H1 (cell line): ENCODE measurements around the gene PIGM. TPM values are rescaled to one million over a fixed set of nuclear protein-coding genes. Genes with fewer than 3 reads are reported as not detected.

Experiments used
- CTCF ChIA-PET: fragments of 300-600 bp; sonication (Branson Sonifier 250); formaldehyde crosslinking; loops from one replicate; lab custom pipeline; 2021; ENCODE audit not compliant: partially characterized antibody; lab: Charles Lee
- POLR2A ChIA-PET: fragments of 300-600 bp; sonication (Branson Sonifier 250); formaldehyde crosslinking; loops from one replicate; lab custom pipeline; 2021; ENCODE audit warnings: inconsistent platforms; ENCODE audit not compliant: partially characterized antibody; lab: Charles Lee
- DNase-seq, 2 experiments: peaks; one replicate each; pipeline versions ENCODE4 v3.0.0 to v3.0.0-alpha.2; 2010 to 2022; ENCODE audit warnings: low spot score in 2 of 2, low read depth in 1 of 2, mixed read lengths in 1 of 2
- FAIRE-seq: peaks from 2 replicates; lab custom pipeline; 2011; peaks lifted over from hg19 to GRCh38; lab: Jason Lieb, UNC
- H2AFZ ChIP-seq: 2 replicates; pipeline ENCODE4 v1.8.1; 2012; ENCODE audit warnings: low read length, inconsistent platforms
- H2AK5ac ChIP-seq: 2 replicates; pipeline ENCODE4 v1.6.1; 2013; ENCODE audit warnings: low read depth, low read length
- H2BK120ac ChIP-seq: replicated peaks from 2 replicates; pipeline ENCODE3; 2013; ENCODE audit warnings: low read depth, low read length, inconsistent platforms
- H2BK12ac ChIP-seq: 2 replicates; pipeline ENCODE4 v1.6.1; 2013; ENCODE audit warnings: low read depth, low read length
- H2BK15ac ChIP-seq: 2 replicates; pipeline ENCODE4 v1.6.1; 2013; ENCODE audit warnings: low read length
- H2BK20ac ChIP-seq: 2 replicates; pipeline ENCODE4 v1.6.1; 2013; ENCODE audit warnings: low read length
- H2BK5ac ChIP-seq: 2 replicates; pipeline ENCODE4 v1.6.1; 2013; ENCODE audit warnings: low read depth, low read length
- H3K14ac ChIP-seq: 2 replicates; pipeline ENCODE4 v1.6.1; 2013; ENCODE audit warnings: inconsistent platforms; ENCODE audit not compliant: insufficient read length
- H3K18ac ChIP-seq: 2 replicates; pipeline ENCODE4 v1.6.1; 2013; ENCODE audit warnings: low read length; ENCODE audit errors: extremely low read depth
- H3K23ac ChIP-seq: 2 replicates; pipeline ENCODE4 v1.6.1; 2013; ENCODE audit warnings: inconsistent platforms; ENCODE audit not compliant: insufficient read length
- H3K23me2 ChIP-seq: 2 replicates; pipeline ENCODE4 v1.6.1; 2013; ENCODE audit warnings: low read depth, low read length
- H3K27ac ChIP-seq: 2 replicates; pipeline ENCODE4 v1.6.1; 2011; ENCODE audit warnings: low read depth, low read length, inconsistent platforms
- H3K27me3 ChIP-seq, 4 experiments: replicated peaks in 1 of 4; 1 replicate in 1 of 4; 2 replicates in 3 of 4; pipeline versions ENCODE4 v1.6.1 to v1.8.1; 2011 to 2013; ENCODE audit warnings: low read length in 3 of 4, mild to moderate bottlenecking in 3 of 4, inconsistent platforms in 2 of 4, mixed read lengths in 2 of 4, moderate library complexity in 1 of 4; ENCODE audit not compliant: control insufficient read depth in 3 of 4, insufficient read depth in 3 of 4; ENCODE audit errors: extremely low read depth in 1 of 4
- H3K36me3 ChIP-seq, 4 experiments: 2 replicates each; pipeline versions ENCODE4 v1.6.1 to v1.8.1; 2011 to 2013; ENCODE audit warnings: mild to moderate bottlenecking in 4 of 4, low read length in 3 of 4, moderate library complexity in 2 of 4, control low read depth in 1 of 4, inconsistent platforms in 1 of 4; ENCODE audit not compliant: insufficient read depth in 4 of 4, control insufficient read depth in 2 of 4
- H3K4ac ChIP-seq: replicated peaks from 2 replicates; pipeline ENCODE3; 2013; ENCODE audit warnings: low read length, low read depth, mixed read lengths, inconsistent platforms; ENCODE audit not compliant: insufficient read length
- H3K4me1 ChIP-seq, 4 experiments: replicated peaks in 1 of 4; 1 replicate in 1 of 4; 2 replicates in 3 of 4; pipeline versions ENCODE4 v1.6.1 to v1.8.1; 2011 to 2013; ENCODE audit warnings: low read length in 3 of 4, inconsistent platforms in 2 of 4, mixed read lengths in 1 of 4; ENCODE audit not compliant: insufficient read depth in 4 of 4, control insufficient read depth in 3 of 4
- H3K4me2 ChIP-seq, 2 experiments: 2 replicates each; pipeline versions ENCODE4 v1.6.1 to v1.8.1; 2011 to 2013; ENCODE audit warnings: low read depth in 2 of 2, low read length in 2 of 2, control low read depth in 1 of 2, inconsistent platforms in 1 of 2, mild to moderate bottlenecking in 1 of 2; ENCODE audit not compliant: insufficient read depth in 1 of 2
- H3K4me3 ChIP-seq, 4 experiments: fragments of 200-600, 300-600 bp in 1 of 4; sonication (generic), shearing (Covaris generic), sonication (Bioruptor Twin) in 1 of 4; 2 replicates each; pipeline versions ENCODE4 v1.5.1 to v1.8.1; 2011 to 2016; ENCODE audit warnings: low read length in 4 of 4, low read depth in 3 of 4, control low read depth in 2 of 4, inconsistent platforms in 2 of 4, mild to moderate bottlenecking in 2 of 4, mixed read lengths in 1 of 4, moderate library complexity in 1 of 4; ENCODE audit not compliant: insufficient read depth in 2 of 4; ENCODE audit errors: extremely low read depth in 1 of 4
- H3K56ac ChIP-seq: replicated peaks from 2 replicates; pipeline ENCODE3; 2013; ENCODE audit warnings: low read depth, mild to moderate bottlenecking, mixed read lengths, low read length, inconsistent platforms; ENCODE audit not compliant: insufficient read length
- H3K79me1 ChIP-seq: 2 replicates; pipeline ENCODE4 v1.6.1; 2013; ENCODE audit warnings: low read depth, low read length, control low read depth
- H3K79me2 ChIP-seq, 2 experiments: 2 replicates each; pipeline versions ENCODE4 v1.6.1 to v1.8.1; 2012 to 2013; ENCODE audit warnings: low read length in 2 of 2, mild to moderate bottlenecking in 2 of 2, inconsistent platforms in 1 of 2; ENCODE audit not compliant: insufficient read depth in 2 of 2, control insufficient read depth in 1 of 2
- H3K9ac ChIP-seq, 4 experiments: replicated peaks in 1 of 4; 1 replicate in 1 of 4; 2 replicates in 3 of 4; pipeline versions ENCODE4 v1.6.1 to v1.8.1; 2011 to 2013; ENCODE audit warnings: low read depth in 3 of 4, low read length in 3 of 4, control low read depth in 2 of 4, mild to moderate bottlenecking in 2 of 4, moderate library complexity in 2 of 4, inconsistent platforms in 1 of 4; ENCODE audit errors: extremely low read depth in 1 of 4
- H3K9me3 ChIP-seq, 2 experiments: 2 replicates each; pipeline versions ENCODE4 v1.6.1 to v1.8.1; 2012 to 2013; ENCODE audit warnings: mild to moderate bottlenecking in 2 of 2, moderate library complexity in 2 of 2, control low read depth in 1 of 2, inconsistent platforms in 1 of 2, low read depth in 1 of 2, low read length in 1 of 2, mixed read lengths in 1 of 2; ENCODE audit not compliant: insufficient read depth in 2 of 2
- H4K20me1 ChIP-seq, 2 experiments: replicated peaks in 1 of 2; 2 replicates each; pipeline versions ENCODE3 to v1.8.1; 2011 to 2013; ENCODE audit warnings: inconsistent platforms in 2 of 2, low read length in 2 of 2, mild to moderate bottlenecking in 1 of 2; ENCODE audit not compliant: insufficient read depth in 2 of 2, control insufficient read depth in 1 of 2
- H4K5ac ChIP-seq: 2 replicates; pipeline ENCODE4 v1.6.1; 2013; ENCODE audit warnings: low read length, low read depth, mixed read lengths, inconsistent platforms; ENCODE audit not compliant: insufficient read length
- H4K8ac ChIP-seq: 2 replicates; pipeline ENCODE4 v1.8.0; 2013; ENCODE audit warnings: mild to moderate bottlenecking, moderate library complexity, low read length, inconsistent platforms; ENCODE audit not compliant: insufficient read depth; ENCODE audit errors: extremely low read depth
- H4K91ac ChIP-seq: replicated peaks from 2 replicates; pipeline ENCODE3; 2013; ENCODE audit warnings: low read length, mixed read lengths, inconsistent platforms; ENCODE audit not compliant: insufficient read length
- BCL11A ChIP-seq, 2 experiments: IDR thresholded peaks; one replicate each; pipeline ENCODE4 v1.6.1; 2011; ENCODE audit warnings: low read depth in 2 of 2, low read length in 2 of 2, mild to moderate bottlenecking in 2 of 2
- CEBPB ChIP-seq: IDR thresholded peaks from 2 replicates; pipeline ENCODE4 v1.6.1; 2012; ENCODE audit warnings: low read depth, low read length
- CTBP2 ChIP-seq: IDR thresholded peaks from 2 replicates; pipeline ENCODE4 v1.7.0; 2011; ENCODE audit warnings: borderline replicate concordance, mild to moderate bottlenecking, moderate library complexity, mixed read lengths, low read length; ENCODE audit not compliant: insufficient read depth, insufficient read length
- EP300 ChIP-seq, 2 experiments: IDR thresholded peaks; 1 replicate in 1 of 2; 2 replicates in 1 of 2; pipeline ENCODE4 v1.6.1; 2011 to 2012; ENCODE audit warnings: low read depth in 2 of 2, low read length in 2 of 2, mild to moderate bottlenecking in 2 of 2, borderline replicate concordance in 1 of 2, inconsistent platforms in 1 of 2, moderate library complexity in 1 of 2
- GABPA ChIP-seq: IDR thresholded peaks from 2 replicates; pipeline ENCODE4 v1.6.1; 2011; ENCODE audit warnings: mild to moderate bottlenecking, low read length, moderate library complexity, borderline replicate concordance; ENCODE audit not compliant: insufficient read depth
- GTF2F1 ChIP-seq: IDR thresholded peaks from 2 replicates; pipeline ENCODE4 v1.6.1; 2012; ENCODE audit warnings: low read depth, low read length, improper control_type of control experiment, borderline replicate concordance
- HDAC2 ChIP-seq, 2 experiments: fragments of 300-600 bp in 1 of 2; sonication (generic) in 1 of 2; IDR thresholded peaks; 2 replicates each; pipeline ENCODE4 v1.6.1; 2011 to 2012; ENCODE audit warnings: low read depth in 2 of 2, low read length in 2 of 2, mild to moderate bottlenecking in 2 of 2, moderate library complexity in 2 of 2, borderline replicate concordance in 1 of 2, inconsistent platforms in 1 of 2
- JUN ChIP-seq: IDR thresholded peaks from 2 replicates; pipeline ENCODE4 v1.6.1; 2011; ENCODE audit warnings: low read depth, mild to moderate bottlenecking, improper control_type of control experiment, low read length
- JUND ChIP-seq: IDR thresholded peaks from 2 replicates; pipeline ENCODE4 v1.6.1; 2011; ENCODE audit warnings: mild to moderate bottlenecking, improper control_type of control experiment, low read length
- KDM5A ChIP-seq: fragments of 200-600 bp; IDR thresholded peaks from 2 replicates; pipeline ENCODE4 v1.7.1; 2012; ENCODE audit warnings: mild to moderate bottlenecking, low read length, inconsistent platforms, mixed read lengths
- NRF1 ChIP-seq: IDR thresholded peaks from 2 replicates; pipeline ENCODE4 v1.6.1; 2011; ENCODE audit warnings: mild to moderate bottlenecking, low read depth, low read length, improper control_type of control experiment
- TBP ChIP-seq: IDR thresholded peaks from 2 replicates; pipeline ENCODE4 v1.6.1; 2011; ENCODE audit warnings: low read depth, low read length, improper control_type of control experiment
- YY1 ChIP-seq: IDR thresholded peaks from 2 replicates; pipeline ENCODE4 v1.6.1; 2011; ENCODE audit warnings: low read depth, mild to moderate bottlenecking, low read length
- WGBS, 2 experiments: shearing (Covaris generic) in 1 of 2; methylation state at CpG; one replicate each; pipeline versions ENCODE4 v1.1.6 to v1.1.7; 2013 to 2015; ENCODE audit warnings: low lambda C conversion rate in 2 of 2, mixed read lengths in 2 of 2, inconsistent platforms in 1 of 2, low coverage in 1 of 2, missing lambda C conversion rate in 1 of 2; ENCODE audit not compliant: insufficient replicate concordance in 2 of 2, insufficient coverage in 1 of 2, insufficient read length in 1 of 2; ENCODE audit errors: extremely low coverage in 1 of 2, missing lambda C conversion rate in 1 of 2; 5-methylcytosine and 5-hydroxymethylcytosine counted together
- polyA plus RNA-seq, 7 experiments: library from polyadenylated mRNA; depleted of rRNA in 3 of 7; stranded (reverse) in 5 of 7; unstranded in 2 of 7; fragments of >200 nt in 5 of 7; fragments of 200-250 nt in 2 of 7; gene quantifications; 1 replicate in 5 of 7; 2 replicates in 1 of 7; 4 replicates in 1 of 7; pipeline versions ENCODE4 v1.2.1 to v1.2.3, GENCODE V29; 2011 to 2013; ENCODE audit warnings: missing spikeins in 2 of 7, mixed read lengths in 2 of 7
- total RNA-seq: library from RNA; stranded (reverse); fragmentation: NEBNext Ultra II Directional; extraction: Animal tissue kit (Norgen Biotek cat#: 25700); gene quantifications from 2 replicates; pipeline ENCODE4 v1.2.1, GENCODE V29; 2021

The PIGM gene
- total and polyA plus RNA-seq, 2 of the 8 experiments (the other 6 are each of a cell fraction or from before 2014, with no cell fraction given), result 5.4 to 6.0 TPM

DNA sequence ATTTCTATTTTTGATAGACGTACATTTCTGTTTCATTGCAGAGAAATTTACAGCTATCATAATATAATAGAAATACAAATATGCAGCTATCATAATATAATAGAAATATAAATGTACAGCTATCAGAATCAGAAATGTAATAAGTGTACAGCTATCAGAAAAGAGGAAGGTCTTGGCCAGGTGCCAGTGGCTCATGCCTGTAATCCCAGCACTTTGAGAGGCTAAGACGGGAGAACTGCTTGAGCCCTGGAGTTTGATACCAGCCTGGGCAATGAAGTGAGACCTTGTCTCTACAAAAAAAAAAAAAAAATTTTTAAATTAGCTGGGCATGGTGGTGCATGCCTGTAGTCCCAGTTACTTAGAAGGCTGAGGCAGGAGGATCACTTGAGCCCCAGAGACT lies 37.9 kb downstream of the PIGM start:
- H3K56ac ChIP-seq, result no peak overlapping the region
- no peak overlapping the region for H3K27ac ChIP-seq
- POLR2A ChIA-PET, result no interaction called here
- H3K23me2 ChIP-seq, result no peaks in the 10 kb centered on the region
- H3K27me3 ChIP-seq, result no peaks in the 10 kb centered on the region
- no peak overlapping the region for H2BK120ac ChIP-seq
- no peak overlapping the region for H3K9ac ChIP-seq
- H2BK15ac ChIP-seq, result no peak overlapping the region
- CTCF ChIA-PET, result interaction anchor here (1.1 to 8.9 kb wide), 2 partner anchors 11 to 15 kb away, joined by 3 to 98 read pairs; no protein-coding TSS in a partner anchor
- H3K4me3 ChIP-seq, result no peak overlapping the region
- no peaks in the 10 kb centered on the region for H4K20me1 ChIP-seq
- no peak overlapping the region for H3K4me2 ChIP-seq
- no peak overlapping the region for H2BK5ac ChIP-seq
- H3K79me1 ChIP-seq, result no peaks in the 10 kb centered on the region
- H3K9me3 ChIP-seq, result no peaks in the 10 kb centered on the region
- DNase-seq (no peak), FAIRE-seq (no peak)
- no peaks in the 10 kb centered on the region for H3K36me3 ChIP-seq
- no peak overlapping the region for H2BK12ac ChIP-seq
- H4K5ac ChIP-seq, result no peak overlapping the region
- H3K14ac ChIP-seq, result no peak overlapping the region
- no peak overlapping the region for H2AFZ ChIP-seq
- H3K18ac ChIP-seq, result no peak overlapping the region
- H2BK20ac ChIP-seq, result no peak overlapping the region
- no peak overlapping the region for H2AK5ac ChIP-seq
- H3K79me2 ChIP-seq, result no peaks in the 10 kb centered on the region
- no peaks in the 10 kb centered on the region for H3K4me1 ChIP-seq
- 87% methylated on average over 2 of the region's 2 CpGs; no CpG with 5 or more reads in 1 of the 2 experiments for WGBS, 2 experiments
- H4K8ac ChIP-seq, result no peak overlapping the region
- H4K91ac ChIP-seq, result no peak overlapping the region
- no peak overlapping the region for H3K4ac ChIP-seq
- no peak overlapping the region for H3K23ac ChIP-seq
- TF ChIP-seq CTBP2 (no peak), JUN (no peak), EP300 (IDR thresholded peaks at IDR 0.05; ENCODE audit: borderline replicate concordance in 1 of 2, low read depth in 2 of 2, low read length in 2 of 2) (no peak), KDM5A (no peak), BCL11A (IDR thresholded peaks at IDR 0.05; ENCODE audit: low read depth in 2 of 2, low read length in 2 of 2) (no peak), YY1 (no peak), JUND (no peak), NRF1 (no peak), CEBPB (no peak), HDAC2 (IDR thresholded peaks at IDR 0.05; ENCODE audit: borderline replicate concordance in 1 of 2, low read depth in 2 of 2, low read length in 2 of 2) (no peak), TBP (no peak), GABPA (no peak), GTF2F1 (no peak)
